Endothelial cell of hepatic sinusoid (primary cell): Measurements from ENCODE around the gene ADSS1.

Experiments used
- in situ Hi-C: cut with HindIII; loops from 2 replicates; pipeline ENCODE4 v1.10.0; 2017; ENCODE audit warnings: low sequenced_read_pairs

The ADSS1 gene

DNA sequence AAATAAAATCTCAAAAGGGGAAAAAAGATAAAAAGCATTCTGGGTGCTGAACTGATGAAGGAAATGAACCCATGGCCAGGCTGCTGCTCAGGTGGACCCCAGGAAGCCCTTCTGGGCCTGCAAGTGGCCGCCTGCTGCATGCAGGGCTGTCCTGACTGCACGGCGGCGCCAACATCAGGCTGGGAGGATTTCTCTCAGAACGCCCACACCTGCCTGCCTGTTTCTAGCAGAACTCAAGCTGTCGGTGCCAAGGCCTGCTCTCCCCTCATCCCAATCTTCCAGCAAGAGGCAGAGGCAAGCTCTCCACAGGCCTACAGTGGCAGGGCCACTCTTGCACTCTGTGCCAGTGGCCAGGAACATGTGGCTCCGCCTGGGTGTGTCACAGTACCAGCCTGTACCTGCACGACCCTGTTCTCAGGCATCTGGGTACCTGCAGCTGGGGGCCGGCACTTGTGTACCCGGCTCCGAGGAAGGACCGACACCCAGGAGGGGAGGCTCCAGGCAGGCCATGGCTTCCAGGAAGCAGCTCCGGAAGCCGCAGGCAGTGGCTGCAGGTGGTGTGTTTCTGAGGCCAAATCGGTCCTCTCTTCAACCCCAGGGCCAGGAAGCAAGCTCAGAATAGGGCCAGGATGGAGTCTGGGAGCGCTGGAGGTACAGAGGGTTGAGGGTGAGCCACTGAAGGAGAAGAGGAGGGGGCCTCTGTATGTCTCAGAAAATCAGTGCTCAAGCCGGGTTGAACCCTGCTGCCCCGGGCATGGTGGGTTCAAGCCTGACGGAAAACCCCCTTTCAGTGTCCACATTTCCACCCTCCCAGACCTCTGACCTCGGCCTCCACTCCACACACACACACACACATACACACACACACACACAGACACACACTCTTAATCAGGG lies 37.2 kb upstream of the ADSS1 start:
- in situ Hi-C loops = no loop called here

DNA sequence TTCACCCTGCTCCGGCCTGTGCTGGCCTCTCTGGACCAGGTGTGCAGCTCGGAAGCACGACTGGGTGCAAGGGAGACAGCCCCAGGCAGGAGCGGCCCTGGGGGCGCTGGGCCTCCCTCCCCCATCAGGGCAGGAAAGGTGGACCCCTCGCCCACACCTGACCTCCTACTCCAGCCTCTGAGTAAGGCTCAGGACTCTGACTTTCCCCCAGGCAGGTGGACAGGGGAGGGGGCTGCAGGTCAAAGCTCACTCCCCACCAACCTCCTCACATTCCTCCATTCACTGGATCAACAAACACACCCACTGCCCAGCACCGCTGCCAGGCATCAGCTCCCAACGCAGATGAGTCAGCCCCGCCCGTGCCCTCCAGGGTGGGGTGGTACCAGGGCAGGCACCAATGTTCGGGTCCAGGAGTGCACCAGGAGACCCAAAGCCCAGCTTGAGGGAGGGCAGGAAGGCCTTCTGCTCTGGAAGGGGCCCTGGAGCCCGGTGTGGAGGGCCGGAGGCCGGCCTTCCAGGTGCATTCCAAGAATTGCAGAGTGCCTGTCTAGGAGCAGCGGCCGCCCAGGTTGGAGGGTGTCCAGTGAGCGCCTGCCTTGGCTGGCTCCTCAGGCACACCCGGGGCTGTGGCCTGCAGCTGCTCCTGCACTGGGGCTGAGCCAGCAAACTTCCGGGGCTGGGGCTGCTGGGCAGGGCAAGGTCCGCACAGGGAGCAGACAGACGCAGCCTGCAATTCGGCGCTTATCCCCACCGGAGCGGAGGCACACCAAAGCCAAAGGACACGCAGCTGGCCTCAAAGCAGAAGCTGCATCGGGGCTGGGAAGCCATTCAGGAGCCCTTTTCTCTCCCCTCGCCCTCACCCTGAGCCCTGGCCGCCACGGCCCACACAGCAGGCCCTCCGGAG lies 36.2 kb upstream of the ADSS1 start:
- in situ Hi-C loops = no loop called here

DNA sequence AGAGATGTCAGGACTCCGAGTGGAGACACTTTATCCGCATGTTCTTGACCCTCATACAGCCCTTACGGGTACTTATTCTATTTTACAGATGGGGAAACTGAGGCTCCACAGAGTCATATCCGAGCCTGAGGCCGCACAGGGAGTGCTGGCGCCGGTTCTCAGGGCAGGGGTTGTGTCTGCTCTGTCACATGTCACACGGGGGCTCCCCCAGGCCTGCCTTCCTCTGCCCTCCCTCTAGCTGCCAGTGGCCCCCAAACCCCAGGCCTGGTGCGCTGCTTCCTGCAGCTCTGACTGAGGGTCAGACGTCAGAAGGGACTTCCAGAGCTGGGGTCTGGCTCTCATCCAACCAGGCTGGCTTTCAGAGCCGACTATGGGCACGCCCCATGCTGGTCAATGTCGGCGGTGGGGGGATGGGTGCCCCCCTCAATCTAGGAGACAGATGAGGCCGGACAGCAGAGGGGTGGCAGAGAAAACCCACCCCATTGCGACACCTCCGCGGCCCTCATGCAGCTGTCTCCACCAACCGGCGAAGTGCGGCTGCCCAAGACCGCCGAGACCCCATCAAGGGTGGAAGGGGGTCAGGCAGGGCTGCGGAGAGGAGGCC lies 35.4 kb upstream of the ADSS1 start:
- in situ Hi-C loops = no loop called here

DNA sequence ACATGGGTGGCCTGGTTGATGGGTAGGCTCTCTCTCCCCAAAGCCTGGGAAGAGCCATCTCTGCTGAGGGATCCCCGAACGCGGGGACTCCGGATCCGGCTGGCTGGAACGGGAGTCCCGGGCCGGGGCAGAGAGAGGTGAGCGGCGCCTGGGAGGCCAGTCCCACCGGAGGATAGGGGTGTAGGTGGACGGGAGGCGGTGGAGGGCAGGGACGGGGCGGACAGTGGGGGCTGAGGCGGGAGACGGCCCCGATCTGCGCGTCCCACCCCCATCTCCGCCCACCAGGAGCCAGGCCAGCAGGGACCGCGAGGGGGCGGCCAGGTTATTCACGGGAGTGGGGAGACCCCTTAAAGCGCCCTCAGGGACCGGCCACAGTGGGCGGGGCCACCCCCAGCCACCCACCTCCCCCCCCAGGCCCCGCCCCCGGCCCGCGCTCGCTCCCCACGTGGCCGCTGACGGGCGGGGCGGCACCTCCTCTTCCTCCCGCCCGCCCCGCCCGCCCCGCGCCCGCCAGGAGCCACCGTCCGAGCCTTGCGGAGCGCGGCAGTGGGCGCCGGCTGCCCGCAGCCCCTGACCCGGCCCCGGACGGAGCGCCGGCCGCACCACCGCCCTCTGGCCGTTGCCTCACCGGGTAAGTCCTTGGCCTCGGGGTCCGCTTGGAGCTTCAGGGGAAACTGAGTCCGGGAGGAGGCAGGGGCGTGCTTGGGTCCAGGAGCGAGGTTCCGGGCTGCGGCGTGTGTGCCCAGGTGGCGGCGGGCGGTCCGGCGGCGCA lies 34.7 kb upstream of the ADSS1 start, which contains the start of gene INF2:
Gene INF2, plus strand, starts transcription at position 510 of the 772 bp plus-strand sequence. CDS start 11,748 bp downstream, outside the sequence.
- in situ Hi-C loops = no loop called here

DNA sequence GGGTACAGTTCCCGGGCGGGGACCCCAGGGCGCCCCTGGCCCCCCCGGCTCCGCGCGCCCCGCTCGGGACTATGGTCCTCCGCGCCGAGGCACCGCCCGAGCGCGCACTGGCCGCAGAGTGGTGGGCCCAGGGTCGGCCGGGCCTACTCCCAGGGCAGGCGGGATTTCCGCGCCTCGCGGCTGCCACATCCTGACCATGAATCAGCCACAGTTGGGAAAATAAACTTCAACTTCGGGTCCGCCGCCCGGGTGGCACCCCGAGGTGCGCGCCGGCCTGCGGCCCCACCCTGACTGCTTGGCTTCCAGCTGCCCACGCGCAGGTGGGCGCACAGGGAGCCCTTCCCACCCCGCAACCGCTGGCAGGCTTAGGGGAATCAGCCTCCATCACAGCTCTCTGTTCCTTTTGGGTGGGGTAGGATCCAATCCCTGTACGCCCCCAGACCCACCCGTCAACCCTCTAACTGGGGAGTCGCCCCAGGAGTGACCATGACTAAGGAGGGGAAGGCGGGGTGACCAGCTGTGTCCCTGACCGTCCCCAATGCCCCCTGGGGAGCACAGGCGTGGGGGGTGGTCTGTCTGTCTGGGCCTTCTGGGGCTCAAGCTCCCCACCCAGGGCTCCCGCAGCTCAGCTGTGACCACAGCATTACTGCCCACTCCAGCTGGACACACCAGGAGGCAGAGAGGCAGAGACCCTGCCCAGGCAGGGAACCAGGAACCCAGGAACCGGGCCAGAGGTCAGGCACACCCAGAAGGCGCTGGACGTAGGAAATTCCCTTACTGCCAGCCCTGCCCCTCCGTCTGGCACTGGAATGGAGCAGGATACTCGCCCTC lies 33.9 kb upstream of the ADSS1 start:
- in situ Hi-C loops = no loop called here

DNA sequence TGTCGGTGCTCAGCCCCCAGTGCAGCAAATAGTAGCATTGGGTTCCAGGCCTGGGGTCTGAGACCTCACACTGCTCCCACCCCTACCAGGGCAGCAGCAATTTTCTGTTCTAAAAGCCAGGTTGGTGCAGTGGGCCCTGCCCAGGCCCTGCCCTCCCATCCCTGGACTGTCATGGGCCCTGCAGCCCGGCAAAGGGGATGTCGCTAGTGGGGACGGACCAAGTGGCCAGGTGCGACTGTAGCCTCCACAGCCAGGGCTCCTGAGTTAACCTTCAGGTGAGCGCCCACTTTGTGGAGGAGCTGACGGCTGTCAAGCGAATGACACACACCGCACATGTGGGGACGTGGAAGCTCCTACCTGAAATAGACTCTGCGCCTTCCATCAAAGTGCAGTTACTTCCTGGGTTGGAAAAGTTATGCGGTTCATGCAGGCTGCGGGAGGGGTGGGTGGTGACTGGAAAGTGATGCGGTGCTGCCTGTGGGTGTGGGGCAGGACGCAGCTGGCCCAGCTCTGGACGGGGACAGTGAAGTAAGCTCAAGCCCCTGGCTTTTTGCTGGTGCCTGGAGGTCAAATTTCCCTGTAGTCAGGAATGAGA lies 33.1 kb upstream of the ADSS1 start:
- in situ Hi-C loops = no loop called here

DNA sequence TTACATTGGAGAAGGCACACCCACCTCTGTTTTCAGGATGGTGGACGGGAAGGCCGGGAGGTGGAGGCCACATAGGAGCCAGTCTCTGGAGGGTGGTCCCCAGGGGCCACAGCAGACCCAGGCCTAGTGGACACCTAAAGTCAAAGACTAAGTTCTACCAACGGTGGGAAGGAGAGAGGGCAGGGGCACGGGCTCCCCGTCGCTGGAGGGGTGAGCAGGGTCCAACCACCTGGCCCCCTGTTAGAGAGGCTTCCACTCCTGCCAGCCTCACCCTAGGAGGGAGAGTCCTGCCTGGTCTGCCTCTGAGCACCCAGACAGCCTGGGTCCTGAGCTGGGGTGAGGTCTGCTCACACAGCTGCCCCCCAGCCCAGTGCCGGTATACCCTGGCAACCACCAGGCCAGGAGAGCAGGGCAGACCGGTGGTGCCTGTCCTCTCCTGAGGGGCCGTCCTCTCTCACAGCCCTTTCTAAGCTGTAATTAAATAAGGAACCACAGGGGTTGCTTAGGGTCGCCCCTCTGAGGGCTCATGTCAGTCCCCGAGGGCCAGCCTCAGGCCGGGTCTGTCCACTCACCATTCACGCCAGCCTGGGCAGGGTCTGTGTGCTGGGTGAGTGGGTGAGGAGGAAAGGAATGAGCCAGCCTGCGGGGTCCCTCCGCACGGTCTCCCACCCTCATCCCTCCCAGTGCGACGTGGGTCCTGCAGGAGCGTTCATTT lies 32.3 kb upstream of the ADSS1 start:
- in situ Hi-C loops = no loop called here

DNA sequence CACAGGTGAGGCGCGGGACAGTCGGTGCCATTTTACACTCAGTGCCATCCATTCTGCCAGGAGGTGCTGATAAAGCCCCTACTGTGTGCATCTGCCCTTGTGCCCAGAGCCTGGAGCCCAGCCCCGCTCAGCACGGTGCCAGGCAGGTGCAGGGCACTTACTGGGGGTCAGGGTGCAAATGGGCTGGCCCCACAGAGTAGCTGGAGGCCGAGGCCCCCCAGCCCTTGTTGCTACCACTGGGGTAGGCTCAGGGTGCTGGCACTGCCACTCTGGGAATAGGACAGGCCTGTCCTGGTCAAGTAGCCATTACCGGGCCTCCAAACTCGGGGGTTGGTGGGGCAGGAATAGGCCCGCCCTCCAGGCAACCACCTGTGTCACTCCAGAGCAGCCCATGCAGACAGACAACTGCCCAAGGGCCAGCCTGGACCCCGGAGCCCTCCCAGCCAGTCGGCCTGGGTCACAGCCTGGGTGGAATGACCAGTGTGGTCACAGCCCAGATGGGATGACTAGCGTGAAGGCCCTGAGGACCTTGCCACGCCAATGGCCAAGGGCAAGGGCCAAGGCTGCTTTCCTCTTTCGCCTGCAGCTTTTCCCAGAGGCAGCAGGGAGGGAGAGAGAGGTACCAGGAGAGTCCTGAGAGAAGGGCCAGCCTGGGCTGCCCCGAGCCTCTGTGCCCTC lies 31.6 kb upstream of the ADSS1 start:
- in situ Hi-C loops = no loop called here

DNA sequence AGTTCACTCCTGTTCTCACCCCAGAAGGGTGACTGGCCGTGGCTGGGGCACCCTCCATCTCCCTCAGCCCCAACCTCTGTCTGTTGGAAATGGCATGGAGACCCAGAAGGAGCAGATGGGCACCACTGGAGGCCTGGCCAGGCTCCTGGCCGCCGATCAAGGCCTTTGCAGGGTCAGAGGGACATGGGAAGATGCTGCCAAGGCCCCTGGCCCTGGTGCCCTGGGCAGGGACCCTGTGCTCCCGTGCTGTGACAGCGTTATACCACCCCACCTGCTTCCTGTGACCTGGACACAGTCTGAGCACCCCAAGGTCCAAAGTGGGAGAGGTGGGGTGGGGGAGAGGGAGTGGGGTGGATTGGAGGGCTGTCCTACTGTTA lies 31.1 kb upstream of the ADSS1 start:
- in situ Hi-C loops = no loop called here

DNA sequence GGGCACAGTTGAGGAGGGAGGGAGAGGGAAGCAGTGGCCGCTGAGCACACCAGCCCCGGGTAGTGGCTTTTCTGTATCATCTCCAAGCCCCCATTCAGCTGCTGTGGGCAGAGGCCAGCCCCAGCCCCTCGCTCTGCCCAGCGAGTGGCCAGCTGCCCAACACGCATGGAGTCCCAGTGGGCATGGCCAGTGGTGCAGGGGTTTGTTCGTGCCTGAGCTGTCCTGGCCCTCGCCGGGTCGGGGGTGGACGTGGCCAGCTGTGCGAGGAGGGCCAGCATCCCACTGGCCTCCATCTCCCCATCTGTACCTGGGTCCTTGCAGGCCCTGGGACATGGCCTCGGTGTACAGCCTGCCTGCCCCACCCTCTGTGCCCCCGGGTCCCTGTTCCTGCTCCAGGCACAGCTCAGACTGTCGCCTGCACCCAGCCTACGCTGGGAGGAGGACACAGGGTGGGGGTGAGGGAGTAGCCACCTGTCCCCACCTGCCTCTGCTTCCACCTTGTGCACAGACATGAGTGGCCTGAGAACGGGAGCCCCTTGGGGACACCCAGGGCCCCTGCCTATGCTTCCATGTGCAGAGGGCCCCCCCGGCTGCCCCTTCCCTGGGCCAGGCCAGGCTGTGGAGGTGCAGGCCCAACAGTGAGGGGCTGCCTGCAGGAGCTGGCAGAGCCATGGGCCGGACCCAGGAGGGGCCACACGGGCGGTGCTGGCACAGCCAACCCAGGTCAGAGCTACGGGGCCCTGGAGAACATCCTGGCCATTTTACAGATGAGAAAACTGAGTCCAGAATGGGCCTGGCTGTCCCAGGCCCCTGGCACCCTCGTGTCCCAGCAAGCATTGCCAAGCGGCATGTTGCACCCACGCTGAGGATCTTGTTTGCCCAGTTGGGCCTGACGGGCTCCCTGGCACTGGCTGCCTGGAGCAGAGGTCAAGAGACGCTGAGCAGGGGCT lies 30.3 kb upstream of the ADSS1 start:
- in situ Hi-C loops = no loop called here

DNA sequence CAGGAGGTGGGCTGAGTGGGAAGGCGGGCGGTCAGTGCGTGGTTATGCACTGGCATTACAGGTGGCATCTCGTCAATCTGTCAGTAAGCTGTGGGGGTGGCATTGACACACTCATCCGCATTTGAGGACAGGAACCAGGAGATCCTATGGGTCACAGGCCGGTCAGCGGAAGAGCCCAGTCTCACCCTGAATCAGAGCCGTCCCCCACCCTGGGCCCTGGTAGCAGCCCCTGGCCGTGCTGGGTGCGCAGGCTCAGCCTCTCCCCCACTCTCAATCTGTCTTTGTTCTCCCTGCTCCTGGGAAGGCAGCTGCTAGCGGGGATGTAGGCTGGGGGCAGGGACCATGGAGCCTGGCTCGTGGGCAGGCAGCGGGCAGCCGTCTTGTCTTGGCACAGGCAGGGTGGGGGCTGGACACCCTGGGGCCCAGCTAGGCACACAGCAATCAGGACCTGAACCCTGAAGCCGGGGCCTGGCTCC lies 29.5 kb upstream of the ADSS1 start:
- in situ Hi-C loops = no loop called here

DNA sequence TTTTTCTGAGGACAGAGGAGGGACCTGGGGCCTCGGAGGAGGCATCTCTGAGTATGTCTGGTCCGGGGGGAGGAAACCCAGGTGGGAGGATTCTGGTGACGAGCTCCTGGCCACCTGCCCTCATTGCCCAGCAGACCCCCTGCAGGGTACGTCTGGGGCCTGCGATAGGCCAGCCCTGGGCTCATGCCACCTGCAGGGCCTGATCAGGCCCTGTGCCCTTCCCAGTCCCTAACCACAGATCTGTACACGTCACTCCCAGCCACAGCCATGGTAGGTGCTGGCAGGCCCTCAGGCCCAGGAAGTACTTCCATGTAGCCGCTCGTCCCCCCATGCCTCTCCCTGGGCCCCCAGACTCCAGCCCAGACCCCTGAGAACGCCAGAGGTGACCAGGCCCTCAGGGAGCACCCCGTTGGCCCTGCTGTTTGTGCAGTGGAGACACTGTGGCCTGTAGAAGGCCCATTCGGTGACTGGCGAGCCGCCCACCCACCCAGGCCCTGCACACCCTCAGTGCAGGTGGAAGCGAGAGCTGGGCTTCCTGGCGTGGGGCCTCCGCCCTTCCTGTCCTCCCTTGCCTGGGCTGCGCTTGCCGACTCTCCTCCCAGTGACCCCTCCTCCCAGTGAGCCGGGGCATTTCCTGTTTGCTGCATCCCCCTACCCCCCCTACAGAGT lies 28.9 kb upstream of the ADSS1 start:
- in situ Hi-C loops = no loop called here

DNA sequence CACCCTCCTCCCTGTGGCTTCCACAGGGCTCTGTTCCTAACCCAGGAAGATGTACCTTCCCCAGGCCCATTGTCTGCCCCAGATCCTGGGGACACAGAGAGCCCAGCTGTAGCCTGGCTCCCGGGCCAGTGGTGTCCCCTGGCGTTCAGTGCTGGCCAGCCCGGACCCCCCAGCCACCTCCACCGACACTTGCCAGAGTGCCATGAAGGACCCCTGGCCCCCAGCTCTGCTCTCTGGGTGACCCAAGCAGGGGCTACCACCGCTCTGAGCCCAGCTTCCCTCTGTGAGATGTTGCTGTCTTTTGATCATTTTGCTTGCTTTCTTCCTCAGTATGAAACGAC lies 28.4 kb upstream of the ADSS1 start:
- in situ Hi-C loops = no loop called here

DNA sequence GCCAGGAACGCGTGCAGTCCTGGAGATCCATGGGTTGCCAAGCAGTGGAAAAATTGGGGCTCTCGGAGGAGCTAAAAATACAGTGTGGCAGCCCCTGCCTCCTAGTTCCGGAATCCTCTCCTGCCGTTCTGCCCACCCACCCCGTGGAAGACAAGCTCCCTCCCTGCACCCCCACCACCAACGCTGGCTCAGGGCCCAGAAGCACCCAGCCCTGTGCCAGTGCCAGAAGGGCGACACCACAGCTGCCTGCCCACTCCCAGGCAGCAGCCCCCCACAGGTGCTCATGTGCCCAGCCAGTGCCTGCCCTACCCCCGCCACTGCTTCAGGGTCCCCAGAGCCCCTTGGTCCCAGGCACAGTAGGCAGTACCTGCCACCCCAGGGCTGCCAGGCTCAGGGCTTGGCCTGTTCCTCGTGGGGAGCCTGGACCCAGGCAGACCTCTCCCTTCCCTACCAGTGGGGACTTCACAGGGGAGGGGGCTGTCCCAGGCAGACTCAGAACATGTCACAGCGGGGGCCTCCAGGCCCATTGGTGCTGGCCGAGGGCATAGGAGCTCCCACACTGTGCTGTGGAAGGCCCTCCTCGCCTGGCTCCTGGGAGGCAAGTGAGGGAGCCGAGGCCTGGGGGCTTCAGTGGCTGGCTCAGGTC lies 27.2 kb upstream of the ADSS1 start:
- in situ Hi-C loops = no loop called here

DNA sequence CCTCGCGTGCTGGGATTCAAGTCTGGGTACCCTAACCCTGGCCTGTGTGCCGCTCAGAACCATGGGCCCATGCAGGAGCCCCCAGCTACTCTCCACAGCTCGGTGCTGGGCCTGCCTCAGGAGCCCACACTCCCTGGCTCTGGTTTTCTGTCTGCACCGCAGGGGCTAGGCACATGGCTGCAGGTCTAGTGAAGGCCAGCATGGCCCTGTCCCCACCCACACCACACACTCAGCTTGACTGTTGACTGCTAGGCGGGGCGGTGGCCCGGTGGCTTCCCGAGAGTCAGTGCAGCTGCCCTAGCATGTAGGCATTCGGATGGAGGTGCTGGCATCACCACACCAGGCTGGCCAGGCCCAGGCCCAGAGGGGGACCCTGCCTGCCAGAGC lies 26.7 kb upstream of the ADSS1 start:
- in situ Hi-C loops = no loop called here
